ACC112 (cell line): Measurements from ENCODE around the gene P2RY6.

Experiments used
- H2AFZ ChIP-seq: fragments of 200-600 bp; sonication (generic); one replicate; pipeline ENCODE4 v1.6.0; 2017; ENCODE audit warnings: antibody characterized with exemption, low read length; ENCODE audit not compliant: unreplicated experiment
- H3K27ac ChIP-seq: fragments of 200-600 bp; sonication (generic); 2 replicates; pipeline ENCODE4 v1.5.1; 2014; ENCODE audit warnings: low read depth, mild to moderate bottlenecking, antibody characterized with exemption, low read length, moderate library complexity
- H3K27me3 ChIP-seq: fragments of 200-600 bp; sonication (generic); 2 replicates; pipeline ENCODE4 v1.6.1; 2014; ENCODE audit warnings: mild to moderate bottlenecking, antibody characterized with exemption, low read length, moderate library complexity, mixed read lengths; ENCODE audit not compliant: insufficient read depth
- H3K36me3 ChIP-seq: fragments of 200-600 bp; sonication (generic); 2 replicates; pipeline ENCODE4 v1.6.1; 2016; ENCODE audit warnings: mild to moderate bottlenecking, antibody characterized with exemption, low read length, moderate library complexity, mixed read lengths; ENCODE audit not compliant: insufficient read depth
- H3K4me1 ChIP-seq: fragments of 200-600 bp; sonication (generic); one replicate; pipeline ENCODE4 v1.6.1; 2016; ENCODE audit warnings: low read length, mixed read lengths; ENCODE audit not compliant: insufficient read depth, unreplicated experiment, control insufficient read depth
- H3K4me3 ChIP-seq: fragments of 200-600 bp; sonication (generic); 2 replicates; pipeline ENCODE4 v1.5.1; 2014; ENCODE audit warnings: mild to moderate bottlenecking, low read depth, low read length
- H3K79me2 ChIP-seq: fragments of 200-600 bp; sonication (generic); one replicate; pipeline ENCODE4 v1.6.0; 2016; ENCODE audit warnings: low read length; ENCODE audit not compliant: control insufficient read depth, unreplicated experiment, insufficient read depth

P2RY6 gene

DNA sequence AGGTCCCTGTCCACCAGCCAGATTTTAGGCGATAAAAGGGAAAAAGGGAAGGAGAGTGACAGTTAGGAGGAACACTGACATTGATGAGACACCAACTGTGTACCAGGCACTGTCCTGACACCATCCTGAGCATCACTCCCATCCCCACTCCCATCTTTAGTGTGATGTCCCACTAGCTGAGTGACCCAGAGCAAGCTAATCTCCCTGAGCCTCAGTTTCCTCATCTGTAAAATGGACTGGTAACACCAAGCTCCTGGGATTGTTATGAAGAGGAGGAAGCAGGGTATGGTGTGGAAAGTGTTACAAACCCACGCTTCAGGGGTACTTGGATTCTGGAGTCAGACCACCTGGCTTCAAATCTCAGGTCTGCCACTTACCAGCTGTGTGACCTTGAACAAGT lies 8.5 kb upstream of the P2RY6 start:
- H3K79me2 ChIP-seq, result no peaks in the 10 kb centered on the region
- no peaks in the 10 kb centered on the region for H3K36me3 ChIP-seq
- peaks cover 24% of the 10 kb centered on the region; the same call in 1 of the 2 replicates for H3K27me3 ChIP-seq
- no peak overlapping the region for H3K4me3 ChIP-seq
- no peak overlapping the region for H2AFZ ChIP-seq
- no peak overlapping the region for H3K27ac ChIP-seq
- H3K4me1 ChIP-seq, result peaks cover 9% of the 10 kb centered on the region

DNA sequence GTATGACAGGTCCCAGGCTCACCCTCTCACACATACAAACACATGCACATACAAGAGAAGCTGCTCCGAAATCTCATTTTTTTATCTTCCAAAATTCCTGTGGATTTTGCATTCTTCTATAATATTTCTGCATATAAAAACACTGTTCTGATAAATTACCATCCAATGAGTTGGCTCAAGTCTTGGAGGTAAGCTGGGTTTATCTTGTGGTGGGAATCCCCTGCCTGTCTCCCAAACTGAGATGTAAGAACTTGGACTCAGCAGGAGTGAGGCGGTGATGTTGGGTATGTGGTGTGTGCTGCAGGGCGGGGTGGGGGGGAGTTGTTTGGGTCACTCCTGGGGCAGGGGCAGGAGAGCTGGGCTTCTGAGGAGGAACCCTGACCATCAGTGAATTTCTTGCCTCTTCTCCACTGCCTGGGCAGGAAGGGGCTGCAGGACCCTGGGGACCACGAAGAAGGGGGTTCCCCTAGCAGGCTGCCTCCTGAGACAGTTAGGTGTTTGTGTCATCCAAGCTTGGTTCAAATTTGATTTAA lies 6.8 kb upstream of the P2RY6 start:
- H3K27me3 ChIP-seq, result peaks cover 24% of the 10 kb centered on the region; the same call in 1 of the 2 replicates
- H2AFZ ChIP-seq, result no peak overlapping the region
- no peak overlapping the region for H3K4me3 ChIP-seq
- H3K4me1 ChIP-seq, result peaks cover 9% of the 10 kb centered on the region
- no peak overlapping the region for H3K27ac ChIP-seq
- no peaks in the 10 kb centered on the region for H3K79me2 ChIP-seq
- H3K36me3 ChIP-seq, result no peaks in the 10 kb centered on the region

DNA sequence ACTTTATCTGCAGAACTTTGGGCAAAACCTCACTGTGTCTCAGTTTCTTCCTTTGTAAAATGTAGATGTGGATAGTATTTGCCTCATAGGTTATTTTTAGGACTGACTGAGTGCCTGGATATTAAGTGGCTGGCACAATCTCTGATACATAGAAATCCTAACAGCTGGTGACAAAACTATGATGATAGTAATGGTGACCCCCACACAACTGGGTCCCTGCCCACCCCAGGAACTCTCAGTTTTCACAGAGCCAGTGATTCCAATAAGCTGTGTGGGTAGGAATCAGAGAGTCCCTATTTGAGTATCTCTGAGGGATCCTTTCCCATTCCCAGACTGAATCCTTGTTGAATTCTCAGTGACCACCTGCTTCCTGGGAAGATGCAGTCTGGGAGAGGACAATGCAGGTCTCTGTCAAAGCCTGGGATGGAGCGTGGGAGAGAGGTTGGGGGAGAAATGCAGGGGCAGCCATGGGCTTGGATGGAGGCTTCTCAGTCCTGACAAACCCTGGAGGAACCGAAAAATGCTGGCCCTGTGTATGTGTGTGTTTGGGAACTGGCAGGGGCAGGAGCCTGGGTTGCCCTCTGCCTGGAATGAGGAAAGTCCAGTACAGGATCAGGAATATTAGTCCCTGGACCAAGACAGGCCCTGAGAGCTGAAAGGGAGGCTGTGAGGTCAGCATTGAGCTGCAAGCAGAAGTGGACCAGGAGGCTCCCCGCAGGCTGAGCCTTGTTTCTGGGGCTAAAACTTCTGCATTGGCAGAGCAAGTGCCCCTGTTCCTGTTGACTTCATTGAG lies 6.1 kb upstream of the P2RY6 start:
- Histone ChIP-seq H3K4me1 (peaks cover 9% of the 10 kb centered on the region), H3K4me3 (no peak overlapping the region), H3K36me3 (no peaks in the 10 kb centered on the region), H3K27ac (no peak overlapping the region), H3K79me2 (no peaks in the 10 kb centered on the region), H3K27me3 (peaks cover 24% of the 10 kb centered on the region; the same call in 1 of the 2 replicates), H2AFZ (no peak overlapping the region)

DNA sequence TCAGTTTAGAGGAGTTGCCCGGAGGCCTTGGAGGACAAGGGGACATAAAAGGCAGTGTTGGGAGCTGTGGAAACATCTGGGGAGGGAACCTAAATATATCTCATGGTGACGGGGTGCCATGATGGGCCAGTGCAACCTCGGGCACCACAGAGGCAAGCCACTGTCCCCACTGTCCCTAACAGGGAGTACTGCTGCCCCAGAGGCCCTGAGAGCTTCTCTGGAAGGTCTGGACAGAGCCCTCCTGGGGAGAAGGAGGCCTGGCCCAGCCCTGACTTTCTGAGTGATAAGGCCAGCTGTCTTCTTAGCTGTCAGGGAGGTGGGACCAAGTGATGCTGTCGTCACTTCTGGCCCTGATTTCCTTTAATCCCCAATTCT lies 5.5 kb upstream of the P2RY6 start:
- H3K36me3 ChIP-seq, result no peaks in the 10 kb centered on the region
- H3K4me3 ChIP-seq, result no peak overlapping the region
- H3K79me2 ChIP-seq, result no peaks in the 10 kb centered on the region
- peaks cover 24% of the 10 kb centered on the region; the same call in 1 of the 2 replicates for H3K27me3 ChIP-seq
- no peak overlapping the region for H2AFZ ChIP-seq
- H3K4me1 ChIP-seq, result peaks cover 10% of the 10 kb centered on the region
- H3K27ac ChIP-seq, result no peak overlapping the region

DNA sequence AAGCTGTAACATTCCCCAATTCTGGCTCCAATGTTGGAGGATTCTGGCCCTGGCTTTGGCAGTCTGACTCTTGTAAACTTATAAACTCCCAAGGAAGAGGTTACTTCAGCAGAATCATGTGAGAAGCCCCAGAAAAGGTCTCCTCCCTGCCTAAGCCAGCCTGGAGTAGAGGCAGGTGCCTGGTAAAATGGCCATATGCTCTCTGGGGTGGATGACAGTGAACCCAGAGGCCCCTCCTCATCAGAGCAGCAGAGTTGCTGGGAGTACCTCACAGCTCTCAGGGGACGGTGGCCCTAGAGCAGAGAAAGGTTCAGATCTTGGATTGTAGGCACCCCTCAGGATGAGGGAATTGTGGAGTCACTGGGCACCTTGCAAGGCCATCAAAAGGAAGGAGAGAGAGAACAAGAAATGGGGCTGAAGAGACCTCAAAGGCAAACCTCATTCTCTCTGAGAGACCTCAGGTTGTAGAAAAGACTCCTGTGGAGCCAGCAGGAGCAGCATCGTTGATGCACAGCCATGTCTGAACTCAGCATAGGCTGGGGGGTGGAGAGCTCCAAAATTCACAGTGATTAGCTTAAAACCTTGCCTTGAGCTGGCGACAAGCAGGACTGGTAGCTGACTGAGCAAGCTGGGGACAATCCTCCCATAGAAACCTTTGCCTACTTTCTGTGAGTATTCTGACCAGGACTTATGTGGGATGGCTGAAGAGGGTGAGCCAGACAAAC lies 4.9 kb upstream of the P2RY6 start:
- Histone ChIP-seq H3K79me2 (no peaks in the 10 kb centered on the region), H2AFZ (no peak overlapping the region), H3K27ac (no peak overlapping the region), H3K36me3 (no peaks in the 10 kb centered on the region), H3K4me3 (no peak overlapping the region), H3K27me3 (peaks cover 24% of the 10 kb centered on the region; the same call in 1 of the 2 replicates), H3K4me1 (peaks cover 13% of the 10 kb centered on the region)

DNA sequence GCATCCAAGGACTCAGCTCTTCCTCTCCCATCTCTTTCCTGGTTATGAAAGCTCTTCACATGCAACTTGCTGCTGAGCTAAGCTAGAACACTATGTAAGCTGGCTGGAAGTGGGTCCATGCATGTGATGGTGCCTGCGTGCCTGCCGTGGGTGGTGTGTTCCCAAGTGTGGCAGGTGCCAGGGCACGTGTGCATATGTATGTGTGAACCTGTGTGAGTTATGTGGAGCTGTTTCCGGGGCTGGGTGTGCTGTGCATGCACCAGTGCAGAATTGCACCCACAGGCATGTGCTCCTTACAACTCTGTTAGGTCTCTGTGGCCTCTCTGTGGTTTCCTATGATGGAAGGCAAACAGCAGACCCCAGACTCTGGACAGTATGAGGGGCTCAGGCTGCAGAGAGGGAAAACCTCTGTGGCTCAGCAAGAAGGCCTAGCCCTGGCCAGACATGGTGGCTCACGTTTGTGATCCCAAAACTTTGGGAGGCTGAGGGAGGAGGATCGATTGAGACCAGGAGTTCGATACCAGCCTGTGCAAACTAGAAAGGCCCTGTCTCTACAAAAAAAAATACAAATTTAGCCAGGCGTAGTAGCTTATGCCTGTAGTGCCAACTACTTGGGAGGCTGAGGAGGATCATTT lies 4.1 kb upstream of the P2RY6 start:
- no peak overlapping the region for H3K4me3 ChIP-seq
- H2AFZ ChIP-seq, result no peak overlapping the region
- no peaks in the 10 kb centered on the region for H3K79me2 ChIP-seq
- H3K4me1 ChIP-seq, result peaks cover 8% of the 10 kb centered on the region
- H3K27ac ChIP-seq, result no peak overlapping the region
- H3K27me3 ChIP-seq, result peaks cover 24% of the 10 kb centered on the region; the same call in 1 of the 2 replicates
- no peaks in the 10 kb centered on the region for H3K36me3 ChIP-seq

DNA sequence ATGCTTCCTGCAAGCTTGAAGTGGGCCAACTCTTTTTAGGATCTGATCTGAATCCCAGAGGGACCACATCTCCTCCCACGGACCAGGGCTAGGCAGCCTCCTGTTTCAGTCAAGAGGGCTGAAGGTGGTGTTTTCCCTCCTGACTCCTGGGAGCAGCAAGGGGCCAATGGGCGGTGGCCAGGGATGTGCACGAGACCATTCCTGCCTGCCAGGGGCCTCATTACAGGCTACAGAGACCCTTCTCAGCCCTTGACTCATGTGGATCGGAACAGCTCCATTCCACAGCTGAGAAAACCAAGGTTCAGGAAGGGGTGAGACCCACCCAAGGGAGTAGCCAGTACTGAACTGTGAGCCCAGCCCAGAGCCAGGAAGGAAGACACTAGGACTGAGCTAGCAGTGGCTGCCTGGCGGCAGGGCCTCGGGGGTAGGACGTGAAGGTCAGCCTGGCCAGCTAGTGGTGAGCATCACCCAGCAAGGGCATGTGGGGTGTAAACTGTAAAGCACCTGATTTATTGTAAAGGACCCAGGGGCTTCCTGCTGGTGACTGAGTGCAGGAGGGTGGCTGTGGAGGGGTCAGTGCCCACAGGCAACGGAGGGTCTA lies 3.4 kb upstream of the P2RY6 start:
- H2AFZ ChIP-seq, result no peak overlapping the region
- H3K4me3 ChIP-seq, result no peak overlapping the region
- no peaks in the 10 kb centered on the region for H3K36me3 ChIP-seq
- peaks cover 24% of the 10 kb centered on the region; the same call in 1 of the 2 replicates for H3K27me3 ChIP-seq
- H3K79me2 ChIP-seq, result no peaks in the 10 kb centered on the region
- H3K4me1 ChIP-seq, result peaks cover 4% of the 10 kb centered on the region
- H3K27ac ChIP-seq, result no peak overlapping the region

DNA sequence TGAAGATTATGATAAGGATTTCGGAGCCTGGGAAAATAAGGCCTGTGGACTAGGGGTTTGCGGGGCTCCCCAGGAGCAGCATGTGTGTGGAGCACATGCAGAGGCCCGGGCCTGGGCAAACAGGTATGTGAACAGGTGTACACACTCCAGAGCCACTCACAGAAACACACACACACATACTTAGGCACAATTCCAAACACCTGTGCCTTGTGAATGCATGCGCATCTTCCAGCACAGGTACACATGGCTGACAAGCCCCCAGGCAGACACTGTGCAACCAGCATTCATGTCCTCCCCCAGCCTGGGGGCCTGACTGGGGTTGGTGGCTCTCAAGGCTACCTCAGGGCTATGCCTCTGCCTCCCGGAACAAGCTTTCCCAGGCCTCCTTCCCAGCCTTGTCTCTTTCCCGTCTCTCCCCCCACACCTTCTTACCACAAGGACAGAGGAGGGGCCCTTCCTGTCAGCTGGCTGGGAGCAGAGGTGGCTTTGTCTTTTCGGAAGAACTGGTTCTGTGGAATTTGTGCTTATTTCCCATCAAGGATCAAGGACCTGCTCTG lies 2.6 kb upstream of the P2RY6 start:
- no peak overlapping the region for H3K27ac ChIP-seq
- H3K27me3 ChIP-seq, result peaks cover 22% of the 10 kb centered on the region; the same call in 1 of the 2 replicates
- peaks cover 4% of the 10 kb centered on the region for H3K4me1 ChIP-seq
- H3K36me3 ChIP-seq, result no peaks in the 10 kb centered on the region
- no peaks in the 10 kb centered on the region for H3K79me2 ChIP-seq
- H2AFZ ChIP-seq, result no peak overlapping the region
- no peak overlapping the region for H3K4me3 ChIP-seq

DNA sequence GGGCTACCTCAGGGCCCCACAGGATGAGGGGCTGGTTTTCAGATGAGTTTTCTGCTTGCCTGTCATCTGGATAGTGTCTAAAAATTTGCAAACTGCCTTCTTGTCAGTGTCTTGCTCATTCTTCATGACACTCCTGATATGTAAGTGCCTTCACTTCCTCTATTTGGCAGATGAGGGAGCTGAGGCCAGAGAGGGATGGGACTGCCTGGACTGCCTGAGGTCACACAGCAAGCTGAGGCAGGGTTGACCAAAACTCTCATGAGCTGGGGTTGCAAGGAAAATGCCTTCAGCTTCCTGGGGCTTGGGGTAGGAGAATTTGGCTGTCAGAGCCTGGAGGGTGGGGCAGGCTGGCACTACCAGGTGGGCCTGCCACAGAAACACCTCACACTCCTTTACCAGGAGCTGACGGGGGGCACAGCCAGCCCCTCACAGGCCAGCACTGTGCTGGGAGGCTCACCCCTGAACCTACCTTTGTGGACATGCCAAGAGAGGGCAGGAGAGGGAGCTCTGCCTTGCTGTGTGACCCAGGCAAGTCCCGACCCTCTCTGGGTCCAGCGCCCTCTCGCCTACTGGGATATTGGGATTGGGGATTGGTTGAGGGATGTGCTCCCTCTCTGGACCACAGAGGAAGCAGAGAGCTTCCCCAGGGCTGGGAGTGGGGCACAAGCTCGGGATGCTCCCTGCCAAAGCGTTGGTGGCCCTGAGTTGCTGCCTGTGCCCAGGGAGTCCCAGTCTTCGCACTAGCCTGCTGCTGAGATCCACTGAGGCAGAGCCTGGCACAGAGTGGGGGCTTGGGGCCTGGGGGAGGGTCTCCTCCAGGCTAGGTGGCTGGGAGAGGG lies 1.9 kb upstream of the P2RY6 start:
- H3K36me3 ChIP-seq, result no peaks in the 10 kb centered on the region
- H3K4me3 ChIP-seq, result no peak overlapping the region
- 0 out of 2 replicates have a peak, but pooled peaks cover 18% of the 10 kb centered on the region for H3K27me3 ChIP-seq
- no peak overlapping the region for H2AFZ ChIP-seq
- peaks cover 4% of the 10 kb centered on the region for H3K4me1 ChIP-seq
- no peak overlapping the region for H3K27ac ChIP-seq
- H3K79me2 ChIP-seq, result no peaks in the 10 kb centered on the region
